ENCODE results near the gene PMF1.

Gene PMF1

DNA sequence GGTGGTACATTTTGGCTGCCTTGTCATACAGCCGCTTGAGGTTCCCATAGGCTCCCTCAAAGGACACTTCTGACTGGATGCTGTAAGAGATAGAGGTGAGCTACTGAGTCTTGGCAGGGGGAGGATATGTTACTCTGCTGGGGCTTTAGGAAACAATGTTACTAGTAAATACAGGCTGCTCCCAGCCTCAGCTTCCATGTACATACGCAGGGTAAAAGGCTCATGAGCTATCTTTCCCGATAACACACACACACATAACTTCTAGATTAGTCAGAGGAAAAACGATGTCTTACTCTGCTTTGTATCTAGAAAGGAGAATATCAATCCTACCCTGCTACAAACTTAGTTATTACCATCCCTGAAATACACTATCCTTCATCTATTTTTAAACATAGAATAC is 55.5 kb downstream of the PMF1 start:
- no peak for DNase-seq (ENCODE audit: low spot score)

DNA sequence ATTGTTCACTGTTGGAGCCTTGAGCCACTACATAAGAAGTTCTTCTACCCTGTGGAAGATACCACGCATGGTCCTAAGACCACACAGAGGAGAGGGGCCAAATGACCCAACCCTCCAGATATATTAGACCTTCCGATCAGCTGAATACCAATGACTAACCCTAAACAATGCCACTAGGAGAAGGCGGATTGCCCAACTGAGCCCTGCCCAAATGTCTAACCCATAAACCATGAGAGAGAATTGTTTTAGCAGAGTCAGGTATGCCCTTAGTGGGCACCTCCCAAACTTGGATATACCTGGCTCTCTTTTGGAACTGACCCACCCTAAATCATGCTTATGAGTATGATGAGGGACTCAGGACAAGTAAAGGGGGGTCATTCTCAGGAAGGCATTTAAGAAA is 57.5 kb downstream of the PMF1 start:
- no peak for DNase-seq (ENCODE audit: low spot score)

DNA sequence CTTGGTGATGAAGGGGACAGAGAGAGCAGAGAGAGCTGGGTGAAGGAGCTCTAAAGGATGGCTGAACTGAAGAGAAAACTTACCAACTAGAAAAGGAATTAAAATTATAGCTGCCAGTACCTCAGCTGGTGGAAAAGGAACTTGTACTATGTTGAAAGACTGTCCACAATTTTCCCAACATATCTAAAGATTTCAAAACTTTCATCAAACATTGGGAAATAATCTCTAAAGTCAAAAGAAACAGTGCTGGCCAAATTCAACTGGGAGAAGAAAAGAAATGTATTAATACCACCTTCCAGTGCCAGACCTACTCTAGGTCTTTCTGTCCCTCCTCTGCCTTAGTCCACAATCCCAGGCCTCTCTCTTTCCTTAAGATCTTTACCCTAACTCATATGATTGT is 63.7 kb downstream of the PMF1 start:
- DNase-seq (ENCODE audit: low spot score) = no peak

DNA sequence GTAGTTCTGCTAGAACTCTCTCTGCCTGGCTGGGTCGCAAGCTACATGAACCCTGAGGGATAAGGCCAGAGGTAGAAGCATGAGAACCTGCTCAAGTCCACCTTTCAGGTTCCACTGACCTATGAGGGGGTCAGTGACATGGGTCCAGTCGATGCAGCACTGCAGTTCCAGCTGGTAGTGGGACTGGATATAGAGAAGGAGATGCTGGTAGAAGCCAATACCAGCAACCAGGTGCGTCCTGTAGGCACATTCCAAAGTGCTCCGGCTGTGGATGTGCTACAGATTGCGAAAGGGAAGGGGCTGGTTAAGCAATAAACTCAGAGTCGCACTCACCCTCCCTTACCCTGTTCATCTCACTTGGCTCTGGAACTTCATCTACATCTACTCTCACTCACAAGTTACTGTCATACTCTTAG is 64.2 kb downstream of the PMF1 start:
- DNase-seq (ENCODE audit: low spot score) = no peak

DNA sequence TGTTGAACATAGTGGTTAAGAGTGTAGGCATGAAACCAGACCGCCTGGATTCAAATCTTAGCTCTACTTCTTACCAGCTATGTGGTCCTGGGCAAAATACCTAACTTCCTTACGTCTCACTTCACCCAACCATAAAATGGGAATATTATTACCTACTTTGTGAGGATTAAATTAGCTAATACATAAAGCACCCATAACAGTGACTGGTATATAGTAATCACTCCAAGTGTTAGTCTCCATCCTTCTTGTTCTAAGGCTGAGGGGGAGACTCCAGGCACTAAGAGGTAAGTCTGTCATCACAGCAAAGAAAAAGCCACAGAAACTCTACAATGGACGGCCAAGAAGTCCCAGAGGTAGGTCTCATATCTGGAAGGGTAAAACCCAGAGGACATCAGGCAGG is 67.0 kb downstream of the PMF1 start:
- DNase-seq (ENCODE audit: low spot score) = no peak

DNA sequence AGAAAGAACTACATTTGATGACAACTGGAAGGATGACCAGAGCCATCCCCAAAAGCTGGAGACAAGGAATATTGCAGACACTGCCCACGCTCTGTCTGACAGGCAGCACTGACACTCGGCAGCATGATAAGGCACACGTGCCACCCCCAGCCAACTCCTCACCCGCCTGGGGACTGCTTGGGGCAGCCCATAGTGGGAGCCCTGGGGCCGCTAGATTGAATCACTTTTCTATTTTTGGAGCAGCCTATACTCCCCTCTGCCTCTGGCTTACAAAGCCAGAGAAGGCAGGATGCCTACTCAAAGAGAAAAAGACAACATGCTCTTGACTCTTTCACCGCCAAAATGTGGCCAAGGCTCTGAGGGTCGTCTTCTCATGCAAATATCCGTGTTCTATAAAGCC is 68.5 kb downstream of the PMF1 start:
- no peak for DNase-seq (ENCODE audit: low spot score)

DNA sequence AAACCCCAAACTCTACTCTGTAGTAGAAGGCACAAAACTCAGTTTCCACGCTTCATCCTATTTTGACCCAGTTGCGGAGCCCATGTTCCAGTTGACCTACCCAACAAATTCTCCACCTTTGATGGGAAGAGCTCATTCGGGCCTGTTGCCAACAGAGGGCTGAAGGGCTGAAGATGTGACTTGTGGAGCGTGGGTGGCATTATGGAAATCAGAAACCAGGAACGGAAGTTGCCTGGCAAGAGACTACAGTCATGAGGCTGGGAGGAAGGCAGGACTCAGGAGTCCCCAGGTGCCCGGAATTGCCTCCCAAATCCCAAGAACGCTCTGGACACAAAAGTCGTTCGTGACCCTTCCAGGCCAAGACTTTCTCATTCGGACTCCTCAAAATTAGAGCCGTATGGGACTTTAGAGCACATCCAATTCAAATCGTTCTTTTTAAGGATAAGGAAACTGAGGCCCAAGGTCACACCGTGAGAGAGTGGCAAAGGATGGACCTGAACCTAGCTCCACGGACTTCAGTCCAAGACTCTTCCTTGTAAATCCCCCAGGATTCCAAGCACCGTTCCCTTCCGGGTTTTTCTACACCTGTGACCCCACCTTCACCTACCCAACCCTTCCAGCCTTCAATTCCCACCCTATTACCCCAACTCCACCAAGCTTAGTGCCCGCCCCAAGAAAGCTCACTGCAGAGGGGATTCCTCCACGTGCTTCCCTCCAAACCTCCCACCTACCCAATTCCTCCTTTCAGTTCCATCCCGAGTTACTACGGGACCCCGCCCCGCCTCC is 69.1 kb downstream of the PMF1 start:
- DNase-seq (ENCODE audit: low spot score) = no peak

DNA sequence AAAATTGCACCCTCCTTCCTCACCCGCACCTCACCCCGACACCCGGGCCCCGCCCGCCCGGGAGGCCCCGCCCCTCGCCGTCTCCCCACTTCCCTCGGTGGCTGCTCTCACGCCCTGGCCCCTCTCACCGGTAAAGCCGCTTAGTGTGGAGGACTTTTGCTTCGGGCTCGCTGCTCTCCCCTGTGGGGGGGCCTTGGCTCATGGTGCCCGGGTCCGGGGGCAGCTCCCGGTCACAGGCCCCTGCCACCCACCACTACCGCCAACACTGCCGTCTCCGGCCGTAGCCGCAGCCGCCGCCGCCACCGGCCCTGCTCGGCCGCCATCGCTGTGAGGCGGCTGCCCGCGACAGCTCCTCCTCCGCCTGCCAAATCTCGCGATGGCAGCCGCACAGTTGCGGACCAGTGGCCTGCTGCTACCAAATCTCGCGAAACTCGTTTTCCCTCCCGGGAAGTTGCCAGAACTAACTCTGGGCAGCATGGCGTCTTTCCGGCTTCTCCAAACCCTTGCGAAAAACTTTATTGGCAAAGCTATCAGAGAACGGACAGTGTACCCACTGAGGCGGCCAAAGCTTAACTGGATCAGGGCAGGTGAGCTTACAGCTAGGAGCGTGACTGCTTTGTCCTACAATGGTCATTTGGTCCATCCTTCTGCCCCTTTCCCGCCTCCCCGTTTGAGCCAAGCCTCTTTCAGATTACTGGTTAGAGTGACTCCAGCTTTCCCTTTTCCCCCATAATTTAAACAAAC is 69.8 kb downstream of the PMF1 start, which contains the start of gene SMG5:
Gene SMG5 (minus strand): TSS at position 347 of the 744 bp plus-strand sequence. CDS start 145 bp downstream, at position 202.
- peak; percentile 98 for DNase-seq (ENCODE audit: low spot score)

DNA sequence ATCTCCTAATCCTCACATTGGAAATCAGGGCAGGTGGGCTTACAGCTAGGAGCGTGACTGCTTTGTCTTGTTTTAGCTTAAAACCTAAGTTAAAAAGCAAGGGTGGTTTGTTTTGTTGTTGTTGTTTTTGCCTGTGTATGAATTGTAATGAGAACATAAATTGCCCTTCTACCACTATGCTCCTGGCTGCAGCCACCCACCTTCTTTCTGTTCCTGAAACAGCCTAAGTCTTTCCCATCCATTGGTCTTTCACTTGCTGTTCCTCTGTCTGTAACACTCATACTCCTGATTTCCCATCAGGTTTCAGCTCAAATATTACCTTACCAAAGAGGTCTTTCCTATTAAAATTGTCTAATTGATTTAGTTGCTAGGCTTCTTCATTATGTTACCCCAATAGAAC is 70.7 kb downstream of the PMF1 start:
- no peak for DNase-seq (ENCODE audit: low spot score)

DNA sequence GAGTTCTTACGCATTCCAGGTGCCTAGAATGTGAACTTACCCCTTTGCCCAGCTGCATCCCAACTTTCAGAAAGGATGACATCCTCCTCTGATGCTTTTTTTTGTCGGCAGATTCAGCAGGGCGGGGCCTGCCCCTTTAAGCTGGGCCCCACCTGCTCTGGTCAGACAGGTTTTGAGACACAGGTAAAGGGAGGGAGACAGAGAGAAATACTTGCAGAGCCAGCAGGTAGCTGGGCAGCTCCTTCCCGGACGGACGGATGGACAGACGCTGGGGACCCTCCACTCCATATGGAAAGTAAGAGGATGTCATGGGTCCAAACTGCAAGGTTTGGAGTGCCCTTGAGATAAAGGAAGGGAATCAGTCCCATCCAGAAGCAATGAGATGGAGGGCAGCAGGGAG is 71.3 kb downstream of the PMF1 start, which contains the start of gene TMEM79:
Gene TMEM79 (plus strand): TSS at position 214 of the 400 bp plus-strand sequence. CDS start 902 bp downstream, outside the sequence.
- DNase-seq (ENCODE audit: low spot score) = no peak

DNA sequence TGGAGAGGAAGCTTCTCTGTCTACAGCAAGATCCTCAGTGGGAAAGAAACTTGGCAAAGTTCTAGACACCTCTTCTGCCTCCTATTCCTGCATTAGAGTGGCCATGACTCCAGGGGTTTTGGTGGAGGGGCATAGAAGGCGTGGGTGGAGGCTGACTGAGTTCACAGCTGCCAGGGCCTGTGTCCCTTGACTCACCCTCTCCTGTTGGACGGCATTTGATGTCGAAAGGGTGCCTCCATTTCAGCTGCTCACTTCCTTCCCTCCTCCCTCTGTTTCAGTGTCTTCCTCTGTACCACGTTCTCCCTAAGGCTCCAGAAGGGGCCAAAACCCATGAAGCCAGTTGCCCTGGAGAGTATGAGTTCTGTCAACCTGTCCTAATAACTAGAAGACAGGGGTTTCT is 72.0 kb downstream of the PMF1 start:
- DNase-seq (ENCODE audit: low spot score) = no peak

DNA sequence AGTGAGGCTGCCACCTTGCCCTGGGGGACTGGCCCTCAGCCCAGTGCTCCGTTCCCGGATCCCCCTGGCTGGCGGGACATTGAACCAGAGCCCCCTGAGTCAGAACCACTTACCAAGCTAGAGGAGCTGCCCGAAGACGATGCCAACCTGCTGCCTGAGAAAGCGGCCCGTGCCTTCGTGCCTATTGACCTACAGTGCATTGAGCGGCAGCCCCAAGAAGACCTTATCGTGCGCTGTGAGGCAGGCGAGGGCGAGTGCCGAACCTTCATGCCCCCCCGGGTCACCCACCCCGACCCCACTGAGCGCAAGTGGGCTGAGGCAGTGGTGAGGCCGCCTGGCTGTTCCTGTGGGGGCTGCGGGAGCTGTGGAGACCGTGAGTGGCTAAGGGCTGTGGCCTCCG is 72.6 kb downstream of the PMF1 start:
- DNase-seq (ENCODE audit: low spot score) = no peak

DNA sequence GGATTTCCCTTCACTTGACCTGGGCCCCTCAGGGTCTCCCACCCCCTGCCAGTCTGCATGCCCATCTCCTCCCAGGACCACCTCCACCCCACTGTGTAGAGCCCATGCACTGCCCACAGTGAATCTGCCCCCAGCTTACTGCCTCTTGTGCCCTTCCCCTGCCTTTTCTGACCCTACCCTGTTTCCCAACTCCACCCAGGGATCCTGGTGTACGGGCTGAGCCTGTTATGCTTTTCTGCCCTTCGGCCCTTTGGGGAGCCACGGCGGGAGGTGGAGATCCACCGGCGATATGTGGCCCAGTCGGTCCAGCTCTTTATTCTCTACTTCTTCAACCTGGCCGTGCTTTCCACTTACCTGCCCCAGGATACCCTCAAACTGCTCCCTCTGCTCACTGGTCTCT is 73.3 kb downstream of the PMF1 start:
- DNase-seq (ENCODE audit: low spot score) = no peak

Measured in Ammon's horn (tissue), 1 donor.